GM21515 (cell line): Measurements from ENCODE around the gene TMEM266.

Source experiments
- ATAC-seq: cut with Tn5 transposase; IDR thresholded peaks from one replicate; pipeline ENCODE4 v1.9.1; 2021; ENCODE audit not compliant: unreplicated experiment

The TMEM266 gene

DNA sequence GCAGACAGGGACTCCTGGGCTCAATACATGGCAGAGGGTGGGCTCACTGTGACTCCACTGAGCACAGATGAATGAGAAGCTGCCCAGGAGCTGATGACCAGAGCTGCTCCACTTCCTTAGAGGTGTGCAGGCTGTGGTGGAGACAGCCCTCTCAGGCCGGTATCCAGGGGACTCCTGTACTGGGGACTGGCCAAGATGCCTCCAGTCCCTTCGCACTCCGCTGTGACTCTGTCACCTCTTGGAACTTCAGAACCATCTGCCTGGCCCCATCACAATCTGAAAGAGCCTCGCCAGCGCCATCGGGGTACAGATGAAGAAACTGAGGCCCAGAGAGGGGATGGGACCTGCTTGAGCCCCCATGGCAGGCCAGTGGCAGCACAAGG is 140.3 kb downstream of the TMEM266 start:
- no peak for ATAC-seq

DNA sequence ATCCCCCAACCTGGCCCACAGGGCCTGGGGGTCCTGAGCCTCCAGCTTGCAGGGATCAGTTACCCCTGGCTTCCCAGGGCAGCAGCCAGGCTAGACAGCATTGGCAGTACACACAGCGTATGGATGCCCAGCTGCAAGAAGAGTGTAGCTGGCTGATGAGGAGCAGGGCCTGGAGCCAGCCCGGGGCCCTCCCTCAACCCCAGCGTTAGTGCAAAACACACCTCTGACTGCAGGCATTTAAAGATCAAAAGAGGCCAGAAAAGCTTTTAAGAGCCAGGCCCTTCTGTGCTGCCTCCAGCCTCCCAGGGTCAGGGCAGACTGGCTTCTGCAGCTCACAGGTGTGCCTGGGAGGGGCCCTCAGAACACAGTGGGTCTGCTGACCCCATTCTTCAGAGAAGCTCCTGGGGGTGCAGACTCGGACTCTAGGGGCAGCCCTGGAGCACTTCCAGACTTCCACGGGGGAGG is 140.9 kb downstream of the TMEM266 start:
- ATAC-seq, result no peak

DNA sequence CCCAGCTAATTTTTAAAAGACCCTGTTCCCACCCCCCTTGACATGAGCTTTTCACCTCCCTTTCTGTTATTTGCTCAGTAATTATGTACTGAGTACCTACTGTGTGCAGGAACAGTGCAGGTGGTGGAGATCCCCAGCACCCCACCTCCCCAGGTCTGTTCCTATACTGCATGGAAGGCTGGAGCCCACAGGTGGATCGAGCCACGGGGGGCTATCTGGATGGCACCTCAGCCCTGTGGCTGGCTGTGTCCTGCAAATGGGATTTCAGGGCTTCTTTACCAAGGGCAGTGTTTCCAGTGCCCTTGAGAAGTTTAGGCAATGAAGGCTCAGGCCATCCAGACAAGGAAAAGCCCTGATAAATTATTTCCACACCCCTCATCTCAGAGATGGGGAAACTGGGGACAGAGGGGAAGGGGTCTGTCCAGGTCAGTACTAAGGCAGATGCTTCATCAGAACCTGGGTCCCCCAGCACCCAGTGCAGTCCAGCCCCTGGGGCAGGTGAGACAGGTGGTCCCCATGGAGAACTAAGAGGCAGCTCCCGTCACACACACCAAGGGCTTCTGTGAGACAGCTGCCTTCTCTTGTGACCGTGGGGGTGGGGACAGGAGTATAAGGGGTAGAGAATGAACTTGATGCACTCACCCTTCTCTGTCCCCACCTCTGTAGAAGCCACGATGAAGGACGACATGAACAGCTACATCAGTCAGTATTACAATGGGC is 141.9 kb downstream of the TMEM266 start:
- ATAC-seq, result no peak

DNA sequence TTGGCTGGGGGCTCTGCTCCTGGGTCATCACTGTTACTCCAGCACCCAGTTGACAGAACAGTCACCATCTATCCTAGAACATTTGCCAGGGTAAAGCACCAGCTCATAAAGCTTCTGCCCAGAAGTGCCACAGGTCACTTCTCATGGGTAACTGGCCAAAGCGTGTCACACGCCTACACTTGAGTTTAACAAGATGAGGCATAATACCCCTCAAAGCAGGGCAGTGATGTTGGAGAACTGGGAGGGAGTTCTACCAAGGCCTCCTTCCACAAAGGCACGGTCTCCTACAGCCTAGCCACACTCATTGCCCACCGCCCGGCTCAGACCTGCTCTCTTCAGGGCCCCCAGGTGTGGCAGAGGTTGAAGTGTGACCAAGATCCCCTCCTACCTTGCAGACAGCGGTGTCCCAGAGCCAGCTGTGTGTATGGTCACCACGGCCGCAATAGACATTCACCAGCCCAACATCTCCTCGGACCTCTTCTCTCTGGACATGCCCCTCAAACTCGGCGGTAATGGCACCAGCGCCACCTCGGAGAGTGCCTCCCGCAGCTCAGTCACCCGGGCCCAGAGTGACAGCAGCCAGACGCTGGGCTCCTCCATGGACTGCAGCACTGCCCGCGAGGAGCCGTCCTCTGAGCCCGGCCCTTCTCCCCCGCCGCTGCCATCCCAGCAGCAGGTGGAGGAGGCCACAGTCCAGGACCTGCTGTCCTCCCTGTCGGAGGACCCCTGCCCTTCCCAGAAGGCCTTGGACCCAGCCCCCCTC is 143.7 kb downstream of the TMEM266 start:
- no peak for ATAC-seq

DNA sequence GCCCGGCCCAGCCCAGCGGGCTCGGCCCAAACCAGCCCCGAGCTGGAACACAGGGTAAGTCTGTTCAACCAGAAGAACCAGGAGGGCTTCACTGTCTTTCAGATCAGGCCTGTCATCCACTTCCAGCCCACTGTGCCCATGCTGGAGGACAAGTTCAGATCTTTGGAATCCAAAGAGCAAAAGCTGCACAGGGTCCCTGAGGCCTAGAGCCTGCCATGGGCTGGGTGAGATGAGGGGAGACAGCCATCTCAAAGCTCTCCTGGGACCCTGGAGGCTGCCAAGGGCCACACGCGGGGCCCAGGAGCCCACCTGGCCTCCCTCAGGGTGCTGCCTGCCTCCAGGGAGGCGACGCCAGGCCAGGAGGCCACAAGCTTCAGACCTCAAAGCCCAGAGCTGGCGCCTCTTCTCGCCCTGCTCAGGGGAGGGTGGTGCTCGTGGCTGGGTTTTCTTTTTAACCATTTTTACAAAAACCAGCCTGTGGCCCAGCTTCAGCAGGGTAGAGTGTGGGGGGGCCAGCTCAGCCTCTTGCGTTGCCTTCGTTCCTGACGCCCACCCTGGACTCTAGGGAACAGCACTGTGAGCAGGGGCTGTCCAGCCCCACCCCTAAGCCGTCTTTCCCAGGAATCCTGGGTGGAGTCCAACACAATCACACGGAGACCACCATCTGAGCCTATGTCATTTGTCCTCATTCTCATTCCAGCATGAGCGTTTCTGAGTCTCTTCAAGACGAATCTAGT is 144.5 kb downstream of the TMEM266 start:
- ATAC-seq, result no peak

DNA sequence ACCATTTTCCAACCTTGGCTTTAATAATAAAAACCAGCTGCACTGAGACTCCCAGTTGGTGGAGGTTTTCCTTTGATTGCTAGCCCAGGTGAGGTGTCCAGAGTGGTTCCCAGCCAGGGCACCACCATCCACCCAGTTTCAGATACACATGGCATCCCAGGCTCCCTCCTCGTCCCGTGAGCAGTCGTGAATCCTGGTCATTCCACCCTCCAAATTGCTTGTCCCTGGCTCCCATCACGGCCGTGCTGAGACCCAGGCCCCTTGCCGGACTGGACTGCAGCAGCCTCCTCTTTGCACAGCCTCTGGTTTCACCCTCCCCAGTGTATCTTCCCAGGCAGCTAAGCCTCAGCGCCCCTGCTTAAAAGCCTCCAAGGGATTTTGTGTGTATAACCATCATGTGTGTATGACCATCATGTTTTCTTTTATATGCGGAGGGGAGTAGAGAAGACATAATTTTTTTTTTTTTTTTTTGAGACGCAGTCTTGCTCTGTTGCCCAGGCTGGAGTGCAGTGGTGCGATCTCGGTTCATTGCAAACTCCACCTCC is 145.2 kb downstream of the TMEM266 start:
- ATAC-seq, result no peak

DNA sequence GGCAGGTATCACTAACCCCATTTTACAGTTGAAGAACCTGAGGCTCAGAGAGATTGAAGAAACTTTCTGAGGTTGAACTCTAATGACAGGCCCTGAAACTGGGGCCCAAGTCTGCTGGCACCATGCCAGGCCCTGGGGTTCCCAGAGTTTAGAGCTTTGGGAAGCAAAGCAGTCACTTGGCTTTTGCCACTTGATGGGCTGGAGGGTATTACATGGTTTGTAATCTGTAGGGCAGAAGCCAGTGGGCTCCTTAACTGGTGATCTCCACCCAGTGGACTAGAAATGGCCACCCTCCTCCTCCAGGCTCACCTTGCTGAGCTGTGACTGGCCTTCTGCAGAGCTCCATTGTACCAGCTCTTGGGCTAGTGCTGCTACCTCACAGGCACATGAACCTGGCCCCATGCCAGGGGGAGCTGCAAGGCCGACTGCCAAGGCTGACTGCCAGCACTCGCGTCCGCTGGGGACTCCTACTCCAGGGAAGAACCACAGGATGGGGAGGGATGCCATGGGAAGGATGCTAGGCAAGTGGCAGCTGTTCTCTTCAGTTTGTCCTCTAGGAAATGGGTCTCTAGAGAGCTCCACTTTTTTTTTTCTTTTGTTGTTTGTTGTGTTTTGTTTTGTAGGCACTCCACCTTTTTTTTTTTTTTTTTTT is 146.7 kb downstream of the TMEM266 start:
- no peak for ATAC-seq

DNA sequence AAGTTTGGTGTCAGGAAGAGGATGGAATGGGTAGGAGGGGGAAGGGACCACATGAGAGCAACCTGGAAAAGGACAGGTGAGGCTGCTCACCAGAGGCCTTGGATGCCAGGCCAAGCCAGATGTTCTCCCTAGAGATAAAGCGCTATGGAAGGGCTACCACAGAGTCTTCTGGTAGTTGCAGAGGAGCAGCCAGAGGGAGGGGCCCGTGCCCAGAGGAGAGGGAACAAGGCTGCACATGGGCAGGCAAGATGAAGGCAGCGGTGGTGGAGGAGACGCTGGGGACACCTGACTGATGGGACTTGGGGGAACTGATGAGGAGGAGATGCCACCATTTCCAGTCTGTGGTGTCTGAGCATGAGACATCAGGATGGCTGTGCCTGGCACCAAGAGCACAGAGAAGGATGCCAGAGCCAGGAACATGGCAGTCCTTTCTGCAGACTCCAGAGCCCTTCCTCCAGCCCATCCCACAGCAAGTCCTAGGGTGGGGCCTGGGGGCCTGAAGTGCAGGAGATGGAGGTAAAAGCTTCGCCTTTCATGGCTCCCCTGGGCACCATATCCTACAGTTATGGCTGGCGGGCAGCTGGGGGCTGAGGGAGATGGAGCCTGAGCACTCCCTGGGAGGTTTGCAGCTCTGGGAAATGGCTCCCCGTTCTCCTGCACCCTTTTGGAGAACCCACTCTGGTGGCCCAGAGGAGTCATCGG is 148.4 kb downstream of the TMEM266 start:
- no peak for ATAC-seq

DNA sequence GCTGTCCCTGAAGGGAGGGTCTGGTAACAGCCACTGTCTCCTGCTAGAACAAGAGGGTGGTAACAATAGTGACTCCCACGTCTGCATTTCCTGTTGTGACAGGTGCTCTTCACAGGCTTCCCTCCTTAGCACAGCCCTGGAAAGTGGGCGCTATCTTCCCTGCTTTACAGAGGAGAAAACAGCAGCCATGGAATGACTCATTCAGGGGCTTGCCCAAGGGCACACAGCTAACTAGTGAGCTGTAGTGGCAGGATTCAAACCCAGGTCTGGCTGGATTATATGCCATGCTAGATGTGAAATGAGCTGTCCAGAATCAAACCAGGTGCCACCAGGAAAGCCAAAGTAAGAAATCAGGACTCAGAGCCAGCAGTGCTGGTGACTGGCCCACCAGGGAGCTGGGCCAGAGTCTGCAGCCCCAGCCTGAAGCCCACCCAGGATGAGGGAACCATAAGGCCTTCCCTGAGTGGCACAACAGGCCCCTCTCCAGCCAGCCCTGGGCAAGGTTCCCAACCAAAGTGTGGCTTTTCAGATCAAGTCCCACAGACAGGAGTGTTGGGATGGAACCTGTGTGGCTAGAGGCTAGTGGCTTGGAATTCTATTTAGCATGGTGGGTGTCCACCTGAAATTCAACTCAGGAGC is 149.1 kb downstream of the TMEM266 start:
- ATAC-seq, result no peak

DNA sequence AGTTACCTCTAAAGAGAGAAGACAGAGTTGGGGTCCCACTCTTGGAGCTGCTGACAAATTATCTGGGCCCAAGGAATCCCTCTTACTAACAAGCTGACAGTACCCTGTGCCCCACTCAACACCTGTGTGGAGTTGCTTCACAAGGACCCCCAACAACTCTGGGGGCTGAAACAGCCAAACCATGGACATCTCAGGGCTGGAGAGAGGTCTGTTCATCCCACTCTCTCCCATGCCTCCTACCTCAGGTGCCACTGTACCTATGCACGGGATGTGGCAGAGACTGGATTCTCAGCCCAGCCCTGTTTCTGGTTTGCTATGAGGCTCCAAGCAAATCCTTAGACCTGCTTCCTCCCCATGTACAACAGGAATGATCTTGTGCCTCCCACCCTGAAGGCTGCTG is 149.7 kb downstream of the TMEM266 start:
- no peak for ATAC-seq

DNA sequence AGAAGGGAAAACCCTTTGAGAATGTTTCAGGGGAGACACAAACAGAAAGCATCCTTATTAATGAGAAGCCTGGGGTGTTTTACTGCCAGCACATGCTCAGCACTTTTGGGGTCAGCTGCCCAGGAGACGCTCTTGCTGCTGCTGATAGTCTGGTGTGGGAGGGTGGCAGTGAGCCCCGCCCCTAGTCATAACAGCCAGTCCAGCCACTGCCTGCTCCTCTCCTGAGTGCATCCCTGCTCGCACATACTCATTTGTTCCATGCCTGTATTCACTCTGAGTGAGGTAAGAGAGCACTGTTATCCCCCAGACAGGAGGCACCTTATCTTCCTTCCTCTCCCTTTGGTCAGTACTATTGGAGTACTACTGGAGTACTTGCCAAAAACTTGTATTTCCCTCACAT is 150.2 kb downstream of the TMEM266 start:
- ATAC-seq, result no peak

DNA sequence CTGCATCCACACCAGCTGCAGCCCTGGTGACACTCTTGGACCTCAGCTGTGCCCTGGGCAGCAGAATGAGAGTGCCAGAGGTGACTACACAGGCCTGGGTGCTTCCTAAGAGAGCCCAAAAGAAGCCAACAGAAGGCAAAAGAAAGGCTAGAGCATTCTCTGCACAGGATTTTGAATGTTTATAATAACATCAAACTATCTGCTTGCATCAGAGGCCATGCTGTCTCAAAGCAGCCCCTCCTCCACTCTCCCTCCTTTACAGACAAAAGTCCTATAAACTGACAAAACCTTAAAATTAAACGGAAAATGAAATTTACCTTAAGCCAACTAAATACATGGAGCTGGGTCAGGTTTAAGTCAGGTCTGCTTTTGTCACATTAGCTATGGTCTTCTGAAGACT is 155.8 kb downstream of the TMEM266 start:
- no peak for ATAC-seq

DNA sequence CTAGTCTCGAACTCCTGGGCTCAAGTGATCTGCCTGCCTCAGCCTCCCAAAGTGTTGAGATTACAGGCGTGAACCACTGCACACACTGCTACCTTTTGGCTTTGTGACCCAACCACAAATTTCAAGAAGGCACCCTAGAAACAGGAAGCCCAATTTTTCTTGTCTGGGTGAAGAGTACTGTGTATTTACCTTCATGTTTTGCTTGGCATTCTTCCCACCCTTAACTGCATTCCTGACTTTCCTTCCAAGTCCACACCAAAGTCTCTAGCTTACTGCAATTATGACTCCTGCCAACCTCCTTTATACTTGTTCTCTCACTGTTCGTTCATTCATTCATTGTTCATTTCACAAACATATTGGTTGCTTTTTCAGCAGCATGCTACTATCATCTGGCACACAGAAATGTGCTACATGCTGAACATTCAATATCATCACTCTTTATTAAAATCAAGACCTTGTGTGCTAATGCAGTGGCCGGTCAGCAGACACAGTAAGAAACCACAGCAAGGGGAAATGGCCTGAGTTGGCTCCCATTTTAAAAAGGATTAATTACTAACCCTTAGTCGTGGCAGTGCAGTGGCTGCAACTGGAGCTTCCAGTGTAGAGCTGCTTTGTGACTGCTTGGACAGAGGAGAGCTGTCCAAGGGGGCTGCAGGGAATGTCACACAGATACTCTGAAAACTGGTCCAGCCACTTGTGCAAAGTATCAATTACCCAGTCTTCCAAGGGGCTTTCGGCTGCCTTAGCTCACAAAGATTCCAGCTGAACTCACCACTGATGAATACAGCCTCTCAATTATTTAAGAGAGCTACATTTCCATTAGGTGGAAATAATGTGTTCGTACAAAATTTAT is 157.5 kb downstream of the TMEM266 start:
- no peak for ATAC-seq

DNA sequence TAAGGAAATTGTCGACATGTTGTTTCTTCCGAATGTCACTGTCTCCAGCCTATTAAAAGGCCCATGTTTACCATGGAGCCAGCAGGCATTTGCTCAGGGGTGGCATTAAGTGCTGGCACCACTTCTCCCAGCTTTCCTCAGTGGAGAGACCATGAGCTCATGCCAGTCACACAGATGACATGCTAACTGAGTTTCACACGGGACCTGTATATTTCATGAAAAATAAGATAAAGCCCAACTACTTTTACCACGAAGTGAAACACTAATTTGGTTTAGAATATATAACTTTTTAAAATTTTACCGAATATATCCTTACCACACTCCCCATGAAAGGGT is 158.1 kb downstream of the TMEM266 start:
- ATAC-seq, result no peak

DNA sequence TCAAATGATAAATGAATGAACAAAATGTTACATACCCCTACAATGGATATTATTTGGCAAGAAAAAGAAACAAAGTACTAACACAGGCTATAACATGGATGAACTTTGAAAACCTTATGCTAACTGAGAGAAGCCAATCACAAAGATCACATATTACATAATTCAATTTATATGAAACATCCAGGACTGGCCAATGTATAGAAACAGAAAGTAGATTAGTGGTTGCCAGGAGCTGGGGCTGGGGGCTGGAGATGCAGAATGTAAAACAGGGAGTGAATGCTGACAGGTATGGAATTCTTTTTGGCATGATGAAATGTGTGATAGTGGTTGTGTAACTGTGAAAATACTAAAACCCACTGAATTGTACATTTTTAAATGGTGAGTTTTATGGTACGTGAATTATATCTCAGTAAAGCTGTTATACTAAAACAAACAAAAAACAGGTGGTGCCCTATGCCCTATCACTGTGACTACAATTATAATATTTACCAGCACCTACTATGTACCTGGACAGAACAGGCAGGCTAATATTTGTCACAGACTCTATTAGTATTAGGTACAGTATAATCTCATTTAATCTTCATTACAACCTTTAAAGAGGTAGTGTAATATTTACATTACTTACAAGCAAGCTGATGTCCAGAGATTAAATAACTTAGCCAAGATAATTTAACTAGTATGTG is 161.4 kb downstream of the TMEM266 start:
- ATAC-seq, result no peak

DNA sequence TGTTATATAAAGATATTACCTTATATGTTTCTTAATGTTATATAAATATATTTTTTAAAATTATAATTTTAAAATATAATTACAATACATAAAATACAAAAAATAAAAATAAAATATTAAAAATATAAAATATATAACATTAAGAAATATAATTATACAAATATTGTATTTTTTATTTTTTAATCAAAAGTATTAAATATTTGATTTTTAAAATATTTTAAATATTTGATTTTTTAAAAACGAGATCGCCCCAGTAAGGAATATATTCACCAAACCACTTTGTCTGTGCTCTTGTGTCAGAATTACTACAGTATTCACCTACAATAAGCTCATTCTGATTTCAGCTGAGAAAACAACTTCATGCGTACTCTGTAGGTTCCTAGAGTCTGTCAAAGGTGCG is 162.4 kb downstream of the TMEM266 start:
- no peak for ATAC-seq

DNA sequence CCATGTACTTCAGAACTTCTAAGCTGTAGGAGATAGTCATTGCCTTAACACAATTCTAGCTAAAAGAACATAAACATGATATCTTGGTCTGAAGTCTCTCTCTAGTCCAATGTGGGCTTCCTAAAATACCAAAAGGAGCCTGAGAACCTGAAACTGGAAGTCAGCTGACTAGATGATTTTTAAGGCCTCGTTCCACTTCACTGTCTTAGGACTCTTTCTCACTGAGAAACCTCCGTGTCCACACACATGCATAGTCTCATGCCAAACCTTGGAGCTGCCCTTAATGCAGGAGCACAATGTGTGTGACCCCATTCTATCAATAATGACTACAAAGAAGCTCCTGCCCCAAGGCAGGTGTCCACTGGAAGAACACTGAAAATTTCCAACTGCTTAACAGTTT is 163.7 kb downstream of the TMEM266 start:
- ATAC-seq, result no peak

DNA sequence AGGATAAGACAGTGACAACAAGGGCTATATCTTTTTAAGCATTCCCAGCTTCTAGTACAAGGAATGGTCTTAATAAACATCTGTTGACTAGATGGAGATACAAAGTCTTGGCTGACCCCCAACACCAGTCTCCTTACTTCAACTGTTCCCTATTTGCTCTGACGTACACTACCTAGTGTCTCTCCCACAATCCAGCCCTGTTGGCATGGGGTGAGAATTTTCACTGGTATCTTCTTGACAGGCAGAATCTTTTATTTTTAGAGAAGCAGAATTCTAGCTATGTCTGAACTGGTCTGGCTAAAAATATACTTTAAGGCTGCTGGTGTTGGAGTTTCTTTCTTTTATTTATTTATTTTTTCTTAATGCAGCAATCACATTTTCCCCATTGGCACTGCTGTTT is 169.5 kb downstream of the TMEM266 start:
- no peak for ATAC-seq

DNA sequence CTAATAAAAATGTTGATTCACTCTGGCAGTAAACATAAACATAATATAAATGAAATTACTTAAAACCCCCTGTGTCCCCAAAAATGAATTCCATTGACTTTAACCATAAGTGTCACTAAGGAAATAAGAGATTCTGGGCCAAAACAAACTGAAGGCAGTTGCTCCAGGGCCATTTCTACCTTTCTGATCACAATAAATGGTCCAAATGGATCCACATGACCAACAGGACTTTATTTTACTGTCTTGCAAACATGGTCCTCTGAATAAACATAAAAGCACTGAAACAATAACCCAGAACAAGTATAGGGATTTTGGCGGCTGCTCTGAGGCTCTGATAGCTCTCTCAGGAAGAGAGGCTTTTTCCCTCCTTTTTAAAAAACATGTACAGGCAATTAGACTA is 174.1 kb downstream of the TMEM266 start:
- no peak for ATAC-seq
